MM.1S (cell line): Measurements from ENCODE around the gene MAGEF1.

Experiments
- DNase-seq: peaks from one replicate; pipeline ENCODE4 v3.0.0-alpha.2; 2015
- H2AFZ ChIP-seq: fragments of 300-600 bp; sonication (generic); 2 replicates; pipeline ENCODE4 v1.6.0; 2016; ENCODE audit warnings: antibody characterized with exemption, low read length
- H3F3A ChIP-seq: fragments of 300-600 bp; sonication (generic); 2 replicates; pipeline ENCODE4 v1.6.1; 2016; ENCODE audit warnings: mild to moderate bottlenecking, antibody characterized with exemption, low read length, moderate library complexity, mixed read lengths; ENCODE audit not compliant: insufficient read depth
- H3K27ac ChIP-seq: fragments of 300-600 bp; sonication (generic); 2 replicates; pipeline ENCODE4 v1.5.1; 2016; ENCODE audit warnings: mild to moderate bottlenecking, low read length
- H3K27me3 ChIP-seq: fragments of 300-600 bp; sonication (generic); replicated peaks from 2 replicates; pipeline ENCODE4 v1.6.0; 2016; ENCODE audit warnings: low read length; ENCODE audit not compliant: insufficient read depth
- H3K36me3 ChIP-seq: fragments of 300-600 bp; sonication (generic); replicated peaks from 2 replicates; pipeline ENCODE4 v1.6.1; 2016; ENCODE audit warnings: mild to moderate bottlenecking, low read length, mixed read lengths; ENCODE audit not compliant: insufficient read depth
- H3K4me1 ChIP-seq: fragments of 300-600 bp; sonication (generic); 2 replicates; pipeline ENCODE4 v1.6.1; 2016; ENCODE audit warnings: low read length, mixed read lengths
- H3K4me2 ChIP-seq: fragments of 300-600 bp; sonication (generic); 2 replicates; pipeline ENCODE4 v1.6.0; 2016; ENCODE audit warnings: low read depth, low read length
- H3K4me3 ChIP-seq: fragments of 300-600 bp; sonication (generic); 2 replicates; pipeline ENCODE4 v1.5.1; 2016; ENCODE audit warnings: low read length, mixed read lengths
- H3K79me2 ChIP-seq: fragments of 300-600 bp; sonication (generic); 2 replicates; pipeline ENCODE4 v1.6.1; 2016; ENCODE audit warnings: mixed run types, low read length, mixed read lengths
- H3K9ac ChIP-seq: fragments of 300-600 bp; sonication (generic); 2 replicates; pipeline ENCODE4 v1.6.1; 2016; ENCODE audit warnings: low read length, mixed read lengths
- H3K9me2 ChIP-seq: fragments of 300-600 bp; sonication (generic); replicated peaks from 2 replicates; pipeline ENCODE4 v1.6.1; 2016; ENCODE audit warnings: mild to moderate bottlenecking, low read length, mixed read lengths; ENCODE audit not compliant: insufficient read depth
- H3K9me3 ChIP-seq: fragments of 300-600 bp; sonication (generic); replicated peaks from 2 replicates; pipeline ENCODE4 v1.6.1; 2016; ENCODE audit warnings: mild to moderate bottlenecking, low read length, mixed read lengths; ENCODE audit not compliant: insufficient read depth
- H4K20me1 ChIP-seq: fragments of 300-600 bp; sonication (generic); 2 replicates; pipeline ENCODE4 v1.6.1; 2016; ENCODE audit warnings: mild to moderate bottlenecking, low read length, moderate library complexity, mixed read lengths; ENCODE audit not compliant: insufficient read depth
- EZH2 ChIP-seq: fragments of 300-600 bp; sonication (generic); optimal IDR thresholded peaks from 2 replicates; pipeline ENCODE3; 2017; ENCODE audit warnings: low read depth, mild to moderate bottlenecking, antibody characterized with exemption, low read length, mixed read lengths
- EZH2phosphoT487 ChIP-seq: fragments of 300-600 bp; sonication (generic); IDR thresholded peaks from 2 replicates; pipeline ENCODE4 v1.6.1; 2018; ENCODE audit warnings: antibody characterized with exemption, low read length
- TF ChIP-seq, protein P1 (sequence below): fragments of 300-600 bp; sonication (generic); IDR thresholded peaks from 2 replicates; pipeline ENCODE4 v1.5.1; 2016; ENCODE audit warnings: antibody characterized with exemption, low read length, mixed read lengths

Gene MAGEF1

DNA sequence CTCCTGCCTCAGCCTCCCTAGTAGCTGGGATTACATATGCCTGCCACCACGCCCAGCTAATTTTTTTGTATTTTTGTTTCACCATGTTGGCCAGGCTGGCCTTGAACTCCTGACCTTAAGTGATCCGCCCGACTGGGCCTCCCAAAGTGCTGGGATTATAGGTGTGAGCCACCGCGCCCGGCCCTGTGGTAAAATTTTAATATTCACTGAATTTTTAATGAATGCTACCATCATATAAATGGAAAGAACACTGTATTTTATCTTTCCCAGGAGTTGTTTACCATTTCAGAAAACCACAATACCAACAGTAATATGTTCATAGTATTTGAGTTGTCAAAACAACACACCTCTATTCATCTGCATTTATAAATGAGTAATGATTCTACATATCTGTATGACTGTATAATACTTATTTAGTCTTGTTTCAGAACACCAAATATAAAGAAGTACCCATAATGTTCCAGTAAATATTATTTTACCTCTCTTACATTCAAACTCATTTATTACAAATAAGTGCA is 16.2 kb upstream of the MAGEF1 start:
- Histone ChIP-seq H3K27me3 (no peaks in the 10 kb centered on the region), H3K4me1 (no peaks in the 10 kb centered on the region), H2AFZ (no peak overlapping the region), H3K9me3 (no peaks in the 10 kb centered on the region), H3K9ac (no peak overlapping the region), H4K20me1 (no peaks in the 10 kb centered on the region), H3K79me2 (no peaks in the 10 kb centered on the region), H3K9me2 (no peaks in the 10 kb centered on the region), H3K36me3 (no peaks in the 10 kb centered on the region), H3F3A (no peaks in the 10 kb centered on the region), H3K4me2 (no peak overlapping the region), H3K4me3 (no peak overlapping the region), H3K27ac (no peak overlapping the region)
- TF ChIP-seq, protein P1, sequence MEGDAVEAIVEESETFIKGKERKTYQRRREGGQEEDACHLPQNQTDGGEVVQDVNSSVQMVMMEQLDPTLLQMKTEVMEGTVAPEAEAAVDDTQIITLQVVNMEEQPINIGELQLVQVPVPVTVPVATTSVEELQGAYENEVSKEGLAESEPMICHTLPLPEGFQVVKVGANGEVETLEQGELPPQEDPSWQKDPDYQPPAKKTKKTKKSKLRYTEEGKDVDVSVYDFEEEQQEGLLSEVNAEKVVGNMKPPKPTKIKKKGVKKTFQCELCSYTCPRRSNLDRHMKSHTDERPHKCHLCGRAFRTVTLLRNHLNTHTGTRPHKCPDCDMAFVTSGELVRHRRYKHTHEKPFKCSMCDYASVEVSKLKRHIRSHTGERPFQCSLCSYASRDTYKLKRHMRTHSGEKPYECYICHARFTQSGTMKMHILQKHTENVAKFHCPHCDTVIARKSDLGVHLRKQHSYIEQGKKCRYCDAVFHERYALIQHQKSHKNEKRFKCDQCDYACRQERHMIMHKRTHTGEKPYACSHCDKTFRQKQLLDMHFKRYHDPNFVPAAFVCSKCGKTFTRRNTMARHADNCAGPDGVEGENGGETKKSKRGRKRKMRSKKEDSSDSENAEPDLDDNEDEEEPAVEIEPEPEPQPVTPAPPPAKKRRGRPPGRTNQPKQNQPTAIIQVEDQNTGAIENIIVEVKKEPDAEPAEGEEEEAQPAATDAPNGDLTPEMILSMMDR, result no peak
- TF ChIP-seq EZH2, result no peak
- no peak for TF ChIP-seq EZH2phosphoT487
- DNase-seq, result no peak

DNA sequence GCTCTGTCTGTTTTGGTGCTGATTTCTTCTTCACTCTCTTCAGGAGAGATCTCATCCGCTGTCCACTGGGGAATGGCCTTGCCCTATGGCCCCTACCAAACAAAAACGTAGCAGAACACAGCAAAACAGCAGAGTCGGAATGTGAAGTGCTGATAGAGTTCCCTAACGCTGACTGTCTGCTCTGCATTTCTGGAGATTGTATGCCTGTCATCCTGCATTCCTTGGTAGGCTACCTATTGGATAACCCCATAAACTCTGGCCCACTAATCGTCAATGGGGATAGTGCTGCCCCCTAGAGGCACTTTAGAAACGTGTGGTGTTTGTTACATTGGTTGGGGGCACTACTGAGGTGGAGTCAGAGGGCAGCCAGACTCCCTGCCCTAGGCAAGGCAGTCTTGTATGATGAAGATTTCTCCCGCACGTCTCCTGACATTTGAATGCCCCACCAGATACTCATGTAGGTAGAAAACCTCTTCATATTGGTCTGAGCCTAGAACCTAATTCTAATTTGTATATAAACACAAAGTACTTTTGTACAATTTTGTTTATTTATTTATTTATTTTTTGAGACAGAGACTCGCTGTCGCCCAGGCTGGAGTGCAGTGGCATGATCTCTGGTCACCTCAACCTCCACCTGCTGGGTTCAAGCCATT is 15.6 kb upstream of the MAGEF1 start:
- Histone ChIP-seq H2AFZ (no peak overlapping the region), H3K27ac (no peak overlapping the region)

DNA sequence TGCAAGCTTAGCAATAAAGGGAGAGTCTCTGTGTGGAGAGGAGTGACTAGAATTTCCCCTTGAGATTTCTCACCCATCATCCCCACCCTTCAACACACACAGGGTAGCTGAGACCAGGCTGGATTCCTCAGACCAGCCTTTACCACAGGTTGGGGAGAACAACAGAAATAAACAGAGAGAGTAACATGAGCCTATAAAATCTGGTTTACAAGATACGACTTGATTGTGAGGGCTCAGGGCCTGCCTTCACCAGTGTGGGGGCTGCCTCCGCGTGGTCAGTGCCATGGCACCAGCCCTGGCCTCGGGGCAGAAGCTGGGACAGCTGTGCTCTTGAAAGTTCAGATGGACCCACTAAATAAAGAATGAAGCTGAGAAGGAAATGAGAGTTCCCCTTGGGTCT is 14.6 kb upstream of the MAGEF1 start:
- Histone ChIP-seq H3K79me2 (no peaks in the 10 kb centered on the region), H3K36me3 (no peaks in the 10 kb centered on the region), H3K4me2 (no peak overlapping the region), H3K27me3 (no peaks in the 10 kb centered on the region), H3K9me2 (no peaks in the 10 kb centered on the region), H4K20me1 (no peaks in the 10 kb centered on the region), H2AFZ (no peak overlapping the region), H3F3A (no peaks in the 10 kb centered on the region), H3K4me1 (no peaks in the 10 kb centered on the region), H3K4me3 (no peak overlapping the region), H3K27ac (no peak overlapping the region), H3K9ac (no peak overlapping the region), H3K9me3 (no peaks in the 10 kb centered on the region)
- DNase-seq, result no peak
- TF ChIP-seq, protein P1, result no peak
- TF ChIP-seq EZH2 (no peak), EZH2phosphoT487 (no peak)

More for the DNA sequence above, 15.6 kb upstream of the MAGEF1 start:
- TF ChIP-seq EZH2 (no peak), EZH2phosphoT487 (no peak)
- TF ChIP-seq, protein P1, result peak; percentile 95
- Histone ChIP-seq H3K4me1 (no peaks in the 10 kb centered on the region), H3K27me3 (no peaks in the 10 kb centered on the region), H3K9me3 (no peaks in the 10 kb centered on the region), H3K79me2 (no peaks in the 10 kb centered on the region), H3F3A (no peaks in the 10 kb centered on the region), H3K9me2 (no peaks in the 10 kb centered on the region), H4K20me1 (no peaks in the 10 kb centered on the region), H3K9ac (no peak overlapping the region), H3K36me3 (no peaks in the 10 kb centered on the region), H3K4me2 (no peak overlapping the region), H3K4me3 (no peak overlapping the region)
- peak; percentile 61 for DNase-seq
